ENCODE data around the gene PHF24.
"Not testable (repeated sequence)": the region's sequence is repeated elsewhere in the genome, so short reads cannot be mapped to it uniquely, and the experiment has no call there.

Gene PHF24

GRCh38 chr9:34998266-34998665 is 40.2 kb downstream of the PHF24 start:
- no peak for DNase-seq

GRCh38 chr9:34999576-34999975 is 41.5 kb downstream of the PHF24 start:
- DNase-seq, result no peak

GRCh38 chr9:35000535-35001284 is 42.6 kb downstream of the PHF24 start:
- no peak for DNase-seq

GRCh38 chr9:35001285-35001677 is 43.2 kb downstream of the PHF24 start:
- no peak for DNase-seq

GRCh38 chr9:35001803-35002502 is 43.9 kb downstream of the PHF24 start:
- DNase-seq, result no peak

- no peak for DNase-seq
Observed at GRCh38 chr9:35002623-35003022, 44.5 kb downstream of the PHF24 start.

- not testable (repeated sequence) for DNase-seq
Observed at GRCh38 chr9:35004299-35004698, 46.2 kb downstream of the PHF24 start.

GRCh38 chr9:35010351-35010958 is 52.4 kb downstream of the PHF24 start:
- no peak for DNase-seq

- DNase-seq, result no peak
Observed at GRCh38 chr9:35014517-35014916, 56.4 kb downstream of the PHF24 start.

- not testable (repeated sequence) for DNase-seq
Observed at GRCh38 chr9:35023443-35023842, 65.4 kb downstream of the PHF24 start.

- no peak for DNase-seq
Observed at GRCh38 chr9:35026671-35027070, 68.6 kb downstream of the PHF24 start.

GRCh38 chr9:35027374-35027773 is 69.3 kb downstream of the PHF24 start:
- no peak for DNase-seq

GRCh38 chr9:35027860-35028259 is 69.8 kb downstream of the PHF24 start:
- no peak for DNase-seq

- no peak for DNase-seq
Observed at GRCh38 chr9:35028341-35028740, 70.3 kb downstream of the PHF24 start.

- no peak for DNase-seq
Observed at GRCh38 chr9:35029241-35029640, 71.2 kb downstream of the PHF24 start.

GRCh38 chr9:35029852-35030251 is 71.8 kb downstream of the PHF24 start:
- no peak for DNase-seq

Measured in CD4-positive, alpha-beta T cell treated with Interleukin-4 for 4 hours (primary cell).